ENCODE data around the gene SNTA1. TPM values are rescaled to one million over a fixed set of nuclear protein-coding genes. Genes with fewer than 3 reads are reported as not detected.

SNTA1 gene
- total RNA-seq, 6 experiments from 2014 or later: 13.9 to 22.2 (median 20.9) TPM

GRCh38 chr20:33411711-33412483 is 31.7 kb downstream of the SNTA1 start:
- H3K27ac Mint-ChIP-seq: no peak overlapping the region

GRCh38 chr20:33411242-33411641 is 32.3 kb downstream of the SNTA1 start:
- peaks cover 10% of the 10 kb centered on the region for H3K4me1 Mint-ChIP-seq (ENCODE audit: low read depth)
- peaks cover 12% of the 10 kb centered on the region for H3K36me3 Mint-ChIP-seq (ENCODE audit: low read depth)
- peaks cover 4% of the 10 kb centered on the region; the same call in 1 of the 2 replicates for H3K9me3 Mint-ChIP-seq
- no peak for TF ChIP-seq CTCF (IDR thresholded peaks at IDR 0.05)
- no peak overlapping the region for H3K4me3 Mint-ChIP-seq
- DNase-seq: no peak
- H3K27me3 Mint-ChIP-seq (ENCODE audit: insufficient read depth): no peaks in the 10 kb centered on the region; the same call in 1 of the 2 replicates
- no peak overlapping the region for H3K27ac Mint-ChIP-seq

More at GRCh38 chr20:33411711-33412483, 31.7 kb downstream of the SNTA1 start:
- Mint-ChIP-seq H3K36me3 (ENCODE audit: low read depth) (peaks cover 11% of the 10 kb centered on the region), H3K27me3 (ENCODE audit: insufficient read depth) (no peaks in the 10 kb centered on the region; the same call in 1 of the 2 replicates), H3K4me3 (no peak overlapping the region), H3K4me1 (ENCODE audit: low read depth) (peaks cover 9% of the 10 kb centered on the region), H3K9me3 (peaks cover 4% of the 10 kb centered on the region; the same call in 1 of the 2 replicates)
- TF ChIP-seq CTCF (IDR thresholded peaks at IDR 0.05): no peak
- no peak for DNase-seq

- no peaks in the 10 kb centered on the region; the same call in 1 of the 2 replicates for H3K27me3 Mint-ChIP-seq (ENCODE audit: insufficient read depth)
- peaks cover 4% of the 10 kb centered on the region; the same call in 1 of the 2 replicates for H3K9me3 Mint-ChIP-seq
- DNase-seq: no peak
- TF ChIP-seq CTCF (IDR thresholded peaks at IDR 0.05): no peak
- H3K27ac Mint-ChIP-seq: no peak overlapping the region
- no peak overlapping the region for H3K4me3 Mint-ChIP-seq
- peaks cover 12% of the 10 kb centered on the region for H3K36me3 Mint-ChIP-seq (ENCODE audit: low read depth)
- H3K4me1 Mint-ChIP-seq (ENCODE audit: low read depth): peaks cover 10% of the 10 kb centered on the region
Measured at GRCh38 chr20:33410081-33410742, 33.4 kb downstream of the SNTA1 start.

GRCh38 chr20:33408716-33409654 is 34.6 kb downstream of the SNTA1 start:
- H3K9me3 Mint-ChIP-seq: peaks cover 4% of the 10 kb centered on the region; the same call in 1 of the 2 replicates
- no peaks in the 10 kb centered on the region; the same call in 1 of the 2 replicates for H3K27me3 Mint-ChIP-seq (ENCODE audit: insufficient read depth)
- H3K36me3 Mint-ChIP-seq (ENCODE audit: low read depth): peaks cover 17% of the 10 kb centered on the region
- peaks cover 15% of the 10 kb centered on the region for H3K4me1 Mint-ChIP-seq (ENCODE audit: low read depth)
- no peak overlapping the region for H3K4me3 Mint-ChIP-seq
- no peak for DNase-seq
- TF ChIP-seq CTCF (IDR thresholded peaks at IDR 0.05): no peak
- H3K27ac Mint-ChIP-seq: no peak overlapping the region; the same call in 1 of the 2 replicates

- no peaks in the 10 kb centered on the region; the same call in 1 of the 2 replicates for H3K27me3 Mint-ChIP-seq (ENCODE audit: insufficient read depth)
- no peak for DNase-seq
- H3K27ac Mint-ChIP-seq: no peak overlapping the region
- TF ChIP-seq CTCF (IDR thresholded peaks at IDR 0.05): no peak
- peaks cover 20% of the 10 kb centered on the region for H3K36me3 Mint-ChIP-seq (ENCODE audit: low read depth)
- no peak overlapping the region for H3K4me3 Mint-ChIP-seq
- H3K4me1 Mint-ChIP-seq (ENCODE audit: low read depth): peaks cover 19% of the 10 kb centered on the region
- H3K9me3 Mint-ChIP-seq: peaks cover 4% of the 10 kb centered on the region; the same call in 1 of the 2 replicates
Measured at GRCh38 chr20:33408313-33408712, 35.2 kb downstream of the SNTA1 start.
